NCI-H82 treated with DMSO at 0.1 percent for 48 hours (cell line): ENCODE measurements around the gene PDP2.
"Not testable (repeated sequence)": the region's sequence is repeated elsewhere in the genome, so short reads cannot be mapped to it uniquely, and the experiment has no call there.

ENCODE experiments used
- DNase-seq: peaks from one replicate; lab custom pipeline; 2025; ENCODE audit not compliant: unreplicated experiment; lab: John Stamatoyannopoulos, UW

Gene PDP2

DNA sequence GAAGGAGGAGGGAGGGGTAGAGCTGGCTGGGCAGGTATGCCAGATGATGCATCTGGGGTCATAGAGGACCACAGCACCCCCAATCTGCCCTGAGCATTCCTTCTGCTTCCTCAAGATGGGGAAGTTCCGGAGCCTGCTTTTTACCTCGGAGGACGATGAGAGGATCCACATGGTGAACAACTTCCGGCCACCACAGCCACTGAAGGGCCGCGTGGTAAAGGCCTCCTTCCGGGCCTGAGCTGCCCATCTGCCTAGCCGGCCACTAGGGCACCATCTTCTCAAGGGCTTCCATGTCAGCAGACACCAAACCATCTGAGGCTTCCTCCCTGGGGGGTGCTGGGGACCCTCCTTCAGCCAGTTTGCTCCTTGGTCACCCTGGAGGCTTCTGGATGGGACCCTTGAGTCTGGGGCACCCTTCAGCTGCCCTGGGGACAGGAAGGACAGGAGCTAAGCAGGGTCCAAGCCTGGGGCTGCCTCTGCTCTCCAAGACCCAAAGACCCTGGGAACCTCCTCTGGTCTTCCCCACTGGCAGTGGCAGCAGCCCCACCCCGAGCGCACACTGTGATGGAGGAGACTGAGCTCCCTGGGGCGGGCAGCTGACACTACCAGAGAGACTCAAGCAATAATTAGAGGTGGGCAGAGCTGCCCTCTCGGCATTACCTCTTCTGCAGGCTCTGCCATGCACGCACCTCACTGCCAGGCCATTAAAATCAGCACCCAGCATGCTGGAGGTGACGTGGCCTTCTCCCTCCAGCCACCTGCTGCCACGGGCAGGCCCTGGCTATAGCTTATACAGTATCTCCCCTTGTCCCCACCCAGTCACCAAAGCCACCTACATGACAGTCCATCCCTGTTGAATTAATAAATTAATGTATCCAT is 26.8 kb upstream of the PDP2 start:
- no peak for DNase-seq

DNA sequence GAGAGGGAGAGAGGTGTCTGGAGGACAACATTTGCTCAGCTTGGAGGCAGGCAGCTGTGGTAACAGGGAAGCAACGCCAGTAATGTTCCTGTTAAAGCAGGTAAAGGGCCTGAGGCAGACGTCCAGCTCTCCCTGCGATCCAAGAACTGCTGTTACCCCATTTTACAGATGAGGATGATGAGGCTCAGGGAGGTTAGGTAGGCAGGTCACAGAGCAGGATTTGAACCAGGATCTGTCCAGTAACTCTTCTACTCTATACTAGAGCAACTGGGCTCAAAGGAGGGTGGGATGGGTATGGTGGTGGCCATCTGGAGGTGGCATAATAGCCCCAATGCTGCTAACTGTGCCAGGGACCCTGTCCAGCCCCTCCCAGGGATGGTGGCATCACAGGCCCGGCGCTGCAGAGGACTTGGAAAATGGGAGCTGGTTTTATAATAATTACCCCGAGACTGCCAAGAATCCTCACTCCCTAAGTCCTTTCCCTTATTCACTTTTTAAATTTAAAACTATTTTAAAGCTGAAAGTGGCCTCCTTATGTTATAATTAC is 24.1 kb upstream of the PDP2 start:
- no peak for DNase-seq

- DNase-seq, result no peak
Measured at GRCh38 chr16:66856801-66857200, 23.5 kb upstream of the PDP2 start.

- no peak for DNase-seq
Measured at GRCh38 chr16:66857437-66857836, 22.9 kb upstream of the PDP2 start.

- no peak for DNase-seq
Measured at GRCh38 chr16:66858740-66859396, 21.4 kb upstream of the PDP2 start.

GRCh38 chr16:66859397-66860068 is 20.8 kb upstream of the PDP2 start:
- DNase-seq, result no peak

- DNase-seq, result no peak
Measured at GRCh38 chr16:66862023-66862520, 18.2 kb upstream of the PDP2 start.

DNA sequence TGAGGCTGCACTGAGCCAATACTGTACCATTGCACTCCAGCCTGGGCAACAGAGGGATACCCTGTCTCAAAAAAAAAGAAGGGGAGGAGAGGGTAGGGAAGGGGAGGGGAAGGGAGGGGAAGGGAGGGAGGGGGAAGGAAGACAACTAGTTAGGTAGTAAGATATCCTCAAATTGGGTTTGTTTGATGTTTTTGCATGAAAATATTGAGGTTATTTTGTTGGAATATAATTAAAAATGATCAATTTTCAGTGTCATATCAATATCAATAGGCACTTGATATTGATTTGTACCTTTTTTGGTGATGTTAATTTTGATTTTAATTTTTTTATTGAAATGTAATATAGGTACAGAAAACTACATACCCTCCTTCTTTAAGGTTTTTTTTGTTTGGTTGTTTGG is 16.6 kb upstream of the PDP2 start:
- no peak for DNase-seq

DNA sequence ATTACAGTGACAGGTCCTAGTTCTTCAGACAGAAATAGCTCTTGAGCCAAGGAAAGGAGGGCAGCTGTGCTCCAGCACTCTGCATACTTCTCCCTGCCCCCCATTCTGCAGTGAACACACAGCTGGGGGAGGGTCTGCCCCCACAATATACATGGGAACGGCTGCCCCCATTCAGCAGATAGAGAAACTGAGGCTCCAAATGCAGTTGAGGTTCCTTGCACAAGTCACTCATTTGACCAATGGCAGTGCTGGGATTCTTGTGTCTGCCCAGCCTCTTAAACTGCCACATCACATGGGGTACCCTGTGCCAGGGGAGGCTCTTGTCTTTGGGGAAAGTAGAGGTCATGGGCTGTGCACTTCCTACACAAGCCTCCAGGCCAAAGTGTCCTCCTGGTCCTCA is 10.9 kb upstream of the PDP2 start:
- no peak for DNase-seq

DNA sequence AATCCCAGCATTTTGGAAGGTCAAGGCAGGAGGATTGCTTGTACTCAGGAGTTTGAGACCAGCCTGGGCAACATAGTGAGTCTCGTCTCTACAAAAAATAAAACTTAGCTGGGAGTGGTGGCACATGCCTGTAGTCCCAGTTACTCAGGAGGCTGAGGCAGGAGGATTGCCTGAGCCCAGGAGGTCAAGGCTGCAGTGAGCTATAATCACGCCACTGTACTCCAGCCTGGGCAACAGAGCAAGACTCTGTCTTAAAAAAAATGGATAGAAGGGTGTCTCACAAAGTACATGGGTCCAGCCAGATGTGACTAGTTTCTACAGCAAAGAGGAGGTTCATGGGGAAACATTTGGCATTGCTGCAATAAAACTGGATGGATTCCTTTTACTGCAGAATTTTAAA is 9.0 kb upstream of the PDP2 start:
- not testable (repeated sequence) for DNase-seq

DNA sequence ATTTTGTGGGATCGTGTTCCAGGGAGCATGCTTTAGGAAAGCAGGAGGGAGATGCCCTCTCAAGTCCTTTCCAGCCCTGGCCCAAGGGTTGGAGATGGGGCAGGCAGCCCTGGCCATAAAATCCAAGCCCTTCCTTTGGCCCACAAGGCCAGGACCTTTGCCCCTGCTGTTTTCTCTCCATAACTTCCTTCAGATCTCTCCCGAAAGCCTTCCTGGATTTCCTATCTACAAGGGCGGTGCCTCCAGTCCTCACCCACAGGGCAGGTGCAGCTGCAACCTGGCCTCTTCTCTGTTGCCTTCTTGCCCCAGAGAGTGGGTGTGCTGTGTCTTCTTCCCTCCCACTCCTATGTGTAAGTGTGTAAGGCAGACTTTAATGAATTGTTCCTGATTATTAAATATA is 8.5 kb upstream of the PDP2 start:
- no peak for DNase-seq

DNA sequence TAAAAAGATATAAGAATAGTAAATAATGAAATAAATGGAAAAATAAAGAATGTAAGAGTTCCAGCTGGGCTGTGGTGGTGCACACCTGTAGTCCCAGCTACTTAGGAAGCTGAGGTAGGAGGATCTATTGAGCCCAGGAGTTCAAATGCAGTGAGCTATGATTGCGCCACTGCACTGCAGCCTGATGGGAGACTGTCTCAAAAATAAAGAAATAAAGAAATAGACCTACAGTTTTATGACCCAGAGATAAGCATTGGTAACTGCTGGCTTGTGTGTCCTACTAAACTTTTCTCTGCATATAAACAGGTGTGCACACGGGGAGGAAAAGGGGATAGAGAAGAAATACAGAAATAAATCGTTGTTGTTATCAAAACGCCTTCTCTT is 7.8 kb upstream of the PDP2 start:
- no peak for DNase-seq

- DNase-seq, result peak; percentile 10
Measured at GRCh38 chr16:66872943-66873684, 7.2 kb upstream of the PDP2 start.

GRCh38 chr16:66873685-66874055 is 6.6 kb upstream of the PDP2 start:
- DNase-seq, result no peak

DNA sequence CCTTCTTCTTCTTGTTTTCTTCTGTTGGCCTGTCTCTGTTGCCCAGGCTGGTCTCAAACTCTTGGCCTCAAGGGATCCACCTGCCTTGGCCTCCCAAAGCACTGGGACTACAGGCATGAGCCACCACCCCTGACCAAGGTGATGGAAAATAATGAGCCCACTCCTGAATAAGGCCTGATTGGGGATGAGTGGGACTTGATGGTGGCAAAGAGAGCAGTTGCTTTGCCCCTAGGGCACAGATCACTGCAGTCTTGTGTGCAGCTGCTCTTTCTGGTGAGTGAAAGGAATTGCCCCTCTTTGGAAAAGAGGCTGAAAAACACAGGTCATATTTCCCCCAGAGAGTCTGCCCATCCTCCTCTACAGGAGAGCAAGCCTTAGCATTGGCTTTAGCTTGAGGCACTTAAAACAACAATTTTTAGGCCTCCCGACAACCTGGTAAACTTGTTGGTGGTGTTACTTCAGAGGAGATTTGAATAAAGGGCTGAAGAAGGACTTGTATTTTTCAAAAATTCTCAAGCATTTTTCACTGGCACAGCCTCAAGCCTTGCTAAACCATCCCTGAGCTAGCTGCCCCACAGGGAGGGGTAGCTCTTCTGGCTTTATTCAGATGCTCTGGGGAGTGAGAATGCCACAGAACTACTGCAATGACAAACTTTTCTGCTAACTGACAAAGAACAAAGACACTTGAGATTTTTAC is 6.1 kb upstream of the PDP2 start:
- no peak for DNase-seq

DNA sequence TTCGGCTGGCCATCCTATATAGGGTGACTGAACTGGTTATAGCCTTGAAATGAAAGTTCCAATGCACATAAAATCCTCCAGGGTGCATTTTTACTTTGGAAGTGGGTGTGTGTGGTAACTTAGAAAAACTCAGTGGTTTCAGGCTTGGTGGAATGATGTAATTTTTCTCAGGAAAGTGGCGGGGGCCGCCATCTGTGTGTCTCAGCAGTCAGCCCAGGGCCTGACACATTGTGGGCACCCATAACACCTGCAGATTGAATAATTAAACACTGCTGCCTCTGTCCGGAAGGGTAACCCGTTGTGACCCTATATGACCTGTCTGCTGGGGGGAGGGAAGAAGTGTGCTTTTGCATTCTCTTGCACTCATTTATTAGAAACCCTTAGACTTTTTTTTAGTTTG is 2.2 kb upstream of the PDP2 start:
- no peak for DNase-seq

DNA sequence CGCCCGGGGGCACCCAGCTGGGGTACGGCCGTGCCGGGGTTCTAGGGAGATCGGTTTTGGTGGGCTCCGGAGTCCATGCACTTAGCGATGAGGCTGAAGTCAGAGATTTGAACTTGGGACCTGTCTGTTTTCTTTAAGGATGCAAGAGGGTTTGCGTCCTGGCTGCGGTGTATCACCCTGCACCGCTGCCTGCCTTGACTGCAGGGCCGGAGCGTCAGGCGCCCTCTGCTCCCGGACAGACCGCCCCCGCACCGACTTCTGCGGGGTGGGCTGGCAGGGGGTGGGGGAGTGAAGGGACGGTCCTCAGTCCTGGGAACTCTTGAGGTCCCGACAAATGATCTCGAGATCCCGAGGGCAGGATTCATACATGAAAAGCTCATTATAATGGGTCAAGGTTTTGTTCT is 701 bp downstream of the PDP2 start:
- DNase-seq, result no peak

DNA sequence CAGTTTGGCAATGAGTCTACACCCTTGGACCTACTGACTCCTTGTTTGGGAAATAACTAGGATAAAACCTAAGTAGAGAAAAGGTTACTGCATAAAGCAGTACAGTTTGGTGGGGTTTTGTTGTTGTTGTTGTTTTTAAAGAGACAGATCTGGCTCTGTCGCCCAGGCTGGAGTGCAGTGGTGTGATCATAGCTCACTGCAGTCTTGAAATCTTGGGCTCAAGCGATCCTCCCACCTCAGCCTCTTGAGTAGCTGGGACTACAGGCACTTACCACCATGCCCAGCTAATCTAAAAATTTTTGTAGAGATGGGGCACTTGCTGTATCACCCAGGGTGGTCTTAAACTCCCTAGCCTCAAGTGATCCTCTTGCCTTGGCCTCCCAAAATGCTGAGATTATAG is 1.2 kb downstream of the PDP2 start:
- no peak for DNase-seq

DNA sequence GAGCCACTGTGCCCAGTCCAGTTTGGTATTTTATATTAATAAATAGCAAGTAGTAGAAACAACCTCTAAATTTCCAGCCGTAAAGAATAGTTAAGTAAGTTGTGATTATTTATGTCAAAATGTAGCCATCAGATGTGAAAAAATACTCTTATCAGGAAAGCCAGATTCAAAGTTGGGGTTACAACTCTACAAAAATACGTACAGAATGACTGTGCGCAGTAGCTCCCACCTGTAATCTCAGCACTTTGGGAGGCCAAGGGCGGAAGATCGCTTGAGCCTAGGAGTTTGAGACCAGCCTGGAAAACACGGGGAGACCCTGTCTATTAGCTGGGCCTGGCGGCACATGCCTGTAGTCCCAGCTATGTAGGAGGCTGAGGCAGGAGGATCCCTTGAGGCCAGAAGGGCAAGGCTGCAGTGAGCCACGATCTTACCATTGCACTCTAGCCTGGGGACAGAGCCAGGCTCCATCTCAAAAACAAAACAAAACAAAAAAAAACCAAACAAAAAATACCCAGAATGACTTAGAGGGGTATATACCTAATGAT is 1.7 kb downstream of the PDP2 start:
- DNase-seq, result no peak

DNA sequence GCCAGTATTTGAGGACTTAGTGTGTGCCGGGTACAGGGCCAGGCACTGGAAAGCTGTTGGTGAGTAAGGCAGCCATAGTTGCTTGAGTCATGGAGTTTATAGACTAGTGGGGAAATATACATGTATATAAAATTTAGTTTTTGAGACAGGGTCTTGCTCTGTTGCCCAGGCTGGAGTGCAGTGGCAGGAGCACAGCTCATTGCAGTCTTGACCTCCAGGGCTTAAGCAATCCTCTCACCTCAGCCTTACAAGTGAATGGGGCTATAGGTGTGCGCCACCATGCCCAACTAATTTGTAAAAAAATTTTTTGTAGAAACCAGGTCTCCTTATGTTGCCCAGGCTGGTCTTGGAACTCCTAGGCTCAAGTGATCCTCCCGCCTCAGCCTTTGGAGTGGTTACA is 2.4 kb downstream of the PDP2 start:
- no peak for DNase-seq
